Peyer's patch (tissue), 4 donors: Measurements from ENCODE around the gene INSIG2. TPM values are rescaled to one million over a fixed set of nuclear protein-coding genes. Genes with fewer than 3 reads are reported as not detected.

Experiments
- DNase-seq, 3 donors: peaks; one replicate each; pipeline ENCODE4 v3.0.0-alpha.2; 2017 to 2019
- H3K27ac ChIP-seq, 4 donors: fragments of 200-600 bp; sonication (generic); one replicate each; pipeline ENCODE4 v1.5.1; 2016 to 2019
- H3K27me3 ChIP-seq, 2 donors: fragments of 200-600 bp; sonication (generic); one replicate each; pipeline ENCODE4 v1.5.1; 2019
- H3K36me3 ChIP-seq, 3 donors: fragments of 200-600 bp; sonication (generic); one replicate each; pipeline ENCODE4 v1.5.1; 2016 to 2019
- H3K4me1 ChIP-seq, 4 donors: fragments of 200-600 bp; sonication (generic); one replicate each; pipeline ENCODE4 v1.5.1; 2016 to 2019
- H3K4me3 ChIP-seq, 4 donors: fragments of 200-600 bp; sonication (generic); 1 replicate in 3 of 4; 2 replicates in 1 of 4; pipeline ENCODE4 v1.5.1; 2016 to 2019; ENCODE audit warnings: mild to moderate bottlenecking in 1 of 4
- H3K9me3 ChIP-seq, 4 donors: fragments of 200-600 bp; sonication (generic); one replicate each; pipeline ENCODE4 v1.5.1; 2016 to 2019; ENCODE audit warnings: mild to moderate bottlenecking in 1 of 4
- CTCF ChIP-seq, 6 experiments: fragments of 450-650 bp in 4 of 6; fragments of 200-600 bp in 2 of 6; sonication (generic) in 1 of 6; IDR thresholded peaks; one replicate each; pipeline ENCODE4 v1.5.1; 2017 to 2019; ENCODE audit warnings: antibody characterized with exemption in 6 of 6, mild to moderate bottlenecking in 3 of 6, moderate library complexity in 1 of 6
- POLR2A ChIP-seq, 2 donors: fragments of 450-650 bp; IDR thresholded peaks; one replicate each; pipeline ENCODE4 v1.5.1; 2017; ENCODE audit warnings: antibody characterized with exemption in 2 of 2, mild to moderate bottlenecking in 2 of 2, moderate library complexity in 2 of 2
- total RNA-seq, 4 donors: library from RNA; depleted of rRNA; stranded (reverse); fragments of >200 nt; gene quantifications; one replicate each; pipeline ENCODE4 v1.1.0, GENCODE V29; 2016

Gene INSIG2
- total RNA-seq, 4 donors from 2014 or later = 11.4 to 29.7 (median 21.5) TPM

- H3K27ac ChIP-seq = no peak overlapping the region
- no peaks in the 10 kb centered on the region for H3K36me3 ChIP-seq
- H3K4me1 ChIP-seq = no peaks in the 10 kb centered on the region
- no peak overlapping the region for H3K4me3 ChIP-seq
- no peak for DNase-seq
- no peaks in the 10 kb centered on the region for H3K27me3 ChIP-seq
- no peaks in the 10 kb centered on the region for H3K9me3 ChIP-seq
- TF ChIP-seq CTCF (IDR thresholded peaks at IDR 0.05) (no peak), POLR2A (IDR thresholded peaks at IDR 0.05) (no peak)
Measured at GRCh38 chr2:118050386-118050785, 37.9 kb upstream of the INSIG2 start.

- Histone ChIP-seq H3K36me3 (no peaks in the 10 kb centered on the region), H3K9me3 (no peaks in the 10 kb centered on the region), H3K27me3 (no peaks in the 10 kb centered on the region), H3K27ac (no peak overlapping the region), H3K4me1 (no peaks in the 10 kb centered on the region), H3K4me3 (no peak overlapping the region)
- DNase-seq = no peak
- TF ChIP-seq CTCF (IDR thresholded peaks at IDR 0.05) (no peak), POLR2A (IDR thresholded peaks at IDR 0.05) (no peak)
Measured at GRCh38 chr2:118050974-118051373, 37.3 kb upstream of the INSIG2 start.

- Histone ChIP-seq H3K4me1 (peaks cover 0 to 3% (median 0%) of the 10 kb centered on the region in 4 donors), H3K9me3 (no peaks in the 10 kb centered on the region), H3K36me3 (no peaks in the 10 kb centered on the region), H3K27ac (no peak overlapping the region), H3K4me3 (no peak overlapping the region), H3K27me3 (no peaks in the 10 kb centered on the region)
- no peak for DNase-seq
- no peak for TF ChIP-seq POLR2A (IDR thresholded peaks at IDR 0.05)
- TF ChIP-seq CTCF (IDR thresholded peaks at IDR 0.05) = no peak
Measured at GRCh38 chr2:118051826-118052358, 36.4 kb upstream of the INSIG2 start.

- H3K36me3 ChIP-seq = no peaks in the 10 kb centered on the region
- DNase-seq = no peak
- no peak overlapping the region for H3K4me3 ChIP-seq
- H3K9me3 ChIP-seq = no peaks in the 10 kb centered on the region
- H3K4me1 ChIP-seq = peaks cover 0 to 4% (median 0%) of the 10 kb centered on the region in 4 donors
- no peaks in the 10 kb centered on the region for H3K27me3 ChIP-seq
- TF ChIP-seq CTCF (IDR thresholded peaks at IDR 0.05) = no peak
- TF ChIP-seq POLR2A (IDR thresholded peaks at IDR 0.05) = no peak
- H3K27ac ChIP-seq = no peak overlapping the region
Measured at GRCh38 chr2:118052474-118052873, 35.8 kb upstream of the INSIG2 start.

- H3K9me3 ChIP-seq = no peaks in the 10 kb centered on the region
- no peaks in the 10 kb centered on the region for H3K27me3 ChIP-seq
- no peak overlapping the region for H3K4me3 ChIP-seq
- no peaks in the 10 kb centered on the region for H3K36me3 ChIP-seq
- TF ChIP-seq POLR2A (IDR thresholded peaks at IDR 0.05) = no peak
- no peak for TF ChIP-seq CTCF (IDR thresholded peaks at IDR 0.05)
- H3K4me1 ChIP-seq = peaks cover 0 to 4% (median 0%) of the 10 kb centered on the region in 4 donors
- DNase-seq = no peak
- no peak overlapping the region for H3K27ac ChIP-seq
Measured at GRCh38 chr2:118053681-118054080, 34.6 kb upstream of the INSIG2 start.
